AG09319 (cell line): Measurements from ENCODE around the gene GLTPD2.

Experiments used
- DNase-seq: peaks from one replicate; pipeline ENCODE4 v3.0.0-alpha.2; 2010; ENCODE audit warnings: low read depth; ENCODE audit errors: extremely low read depth
- TF ChIP-seq, protein P1 (sequence below): IDR thresholded peaks from 2 replicates; pipeline ENCODE4 v1.5.1; 2011; ENCODE audit warnings: low read depth, mild to moderate bottlenecking, inconsistent platforms, low read length, moderate library complexity

GLTPD2 gene

DNA sequence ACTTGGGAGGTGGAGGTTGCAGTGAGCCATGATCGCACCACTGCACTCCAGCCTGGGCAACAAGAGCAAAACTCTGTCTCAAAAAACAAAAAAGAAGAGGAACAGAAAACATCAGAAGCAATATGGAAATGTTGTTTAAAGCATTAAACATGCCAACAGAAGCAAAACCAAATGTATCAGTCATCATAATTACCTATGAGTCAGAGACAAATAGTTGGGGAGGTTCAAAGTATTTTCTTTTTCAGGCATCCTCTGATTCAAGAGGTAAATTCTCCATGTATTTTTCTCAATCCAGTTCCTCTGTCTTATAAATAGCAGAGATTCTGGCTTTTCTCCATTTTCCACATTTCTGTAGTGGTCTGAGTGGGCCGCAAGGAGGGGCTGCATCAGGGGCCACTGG is 19.1 kb upstream of the GLTPD2 start:
- no peak for DNase-seq
- TF ChIP-seq, protein P1, sequence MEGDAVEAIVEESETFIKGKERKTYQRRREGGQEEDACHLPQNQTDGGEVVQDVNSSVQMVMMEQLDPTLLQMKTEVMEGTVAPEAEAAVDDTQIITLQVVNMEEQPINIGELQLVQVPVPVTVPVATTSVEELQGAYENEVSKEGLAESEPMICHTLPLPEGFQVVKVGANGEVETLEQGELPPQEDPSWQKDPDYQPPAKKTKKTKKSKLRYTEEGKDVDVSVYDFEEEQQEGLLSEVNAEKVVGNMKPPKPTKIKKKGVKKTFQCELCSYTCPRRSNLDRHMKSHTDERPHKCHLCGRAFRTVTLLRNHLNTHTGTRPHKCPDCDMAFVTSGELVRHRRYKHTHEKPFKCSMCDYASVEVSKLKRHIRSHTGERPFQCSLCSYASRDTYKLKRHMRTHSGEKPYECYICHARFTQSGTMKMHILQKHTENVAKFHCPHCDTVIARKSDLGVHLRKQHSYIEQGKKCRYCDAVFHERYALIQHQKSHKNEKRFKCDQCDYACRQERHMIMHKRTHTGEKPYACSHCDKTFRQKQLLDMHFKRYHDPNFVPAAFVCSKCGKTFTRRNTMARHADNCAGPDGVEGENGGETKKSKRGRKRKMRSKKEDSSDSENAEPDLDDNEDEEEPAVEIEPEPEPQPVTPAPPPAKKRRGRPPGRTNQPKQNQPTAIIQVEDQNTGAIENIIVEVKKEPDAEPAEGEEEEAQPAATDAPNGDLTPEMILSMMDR: no peak

GRCh38 chr17:4771519-4772234 is 17.1 kb upstream of the GLTPD2 start, which contains the start of gene TM4SF5:
TSS of gene TM4SF5 (plus strand) at chr17:4771886. CDS start at chr17:4771923, 37 bp downstream.
- DNase-seq: no peak
- TF ChIP-seq, protein P1: no peak

DNA sequence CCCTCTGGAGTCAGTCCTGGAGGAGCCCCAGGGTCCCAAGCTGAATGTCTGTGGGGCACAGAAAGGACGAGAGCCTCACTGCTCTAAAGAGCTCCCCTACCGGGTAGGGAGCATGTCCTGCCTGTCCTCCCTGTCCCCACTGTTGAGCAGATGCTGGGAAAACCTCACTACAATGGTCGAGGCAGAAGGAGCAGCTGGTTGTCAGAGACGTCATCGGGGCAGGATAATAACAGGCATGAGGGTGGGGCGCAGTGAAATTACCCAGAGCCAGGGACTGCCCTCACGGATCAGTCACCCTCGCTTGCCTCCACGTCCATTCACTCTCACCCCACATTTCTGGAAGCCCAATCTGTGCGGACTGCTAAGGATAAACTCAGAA is 16.5 kb upstream of the GLTPD2 start:
- DNase-seq: no peak
- TF ChIP-seq, protein P1: no peak

DNA sequence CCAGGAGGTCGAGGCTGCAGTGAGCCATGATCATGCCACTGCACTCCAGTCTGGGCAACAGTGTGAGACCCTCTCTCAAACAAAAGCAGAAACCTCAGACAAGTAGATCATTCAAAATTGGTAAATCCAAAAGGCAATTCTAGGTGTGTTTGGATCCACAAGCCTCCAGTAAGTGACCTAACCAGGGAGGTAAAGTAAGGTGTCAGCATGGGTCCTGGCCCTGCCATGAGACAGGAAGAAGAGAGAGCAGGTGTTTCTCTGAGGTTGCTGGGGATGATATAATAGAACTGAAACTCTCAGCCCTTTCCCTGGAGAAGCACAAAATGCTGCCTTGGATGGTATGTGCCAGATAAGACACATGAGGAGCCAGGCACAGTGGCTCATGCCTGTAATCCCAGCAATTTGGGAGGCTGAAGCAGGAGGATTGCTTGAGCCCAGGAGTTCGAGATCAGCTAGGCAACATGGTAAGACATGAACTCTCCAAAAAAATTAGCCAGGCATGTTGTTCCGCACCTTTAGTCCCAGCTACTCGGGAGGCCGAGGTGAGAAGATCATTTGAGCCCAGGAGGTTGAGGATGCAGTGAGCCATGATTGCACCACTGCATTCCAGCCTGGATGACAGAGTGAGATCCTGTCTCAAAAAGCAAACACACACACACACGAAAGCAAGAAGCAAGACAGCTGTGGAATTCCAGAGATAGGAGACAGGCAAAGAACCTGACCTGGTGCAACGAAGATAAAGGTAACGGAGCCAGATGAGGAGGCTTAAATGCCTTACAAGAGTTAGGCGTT is 10.6 kb upstream of the GLTPD2 start:
- TF ChIP-seq, protein P1: no peak
- DNase-seq: no peak

DNA sequence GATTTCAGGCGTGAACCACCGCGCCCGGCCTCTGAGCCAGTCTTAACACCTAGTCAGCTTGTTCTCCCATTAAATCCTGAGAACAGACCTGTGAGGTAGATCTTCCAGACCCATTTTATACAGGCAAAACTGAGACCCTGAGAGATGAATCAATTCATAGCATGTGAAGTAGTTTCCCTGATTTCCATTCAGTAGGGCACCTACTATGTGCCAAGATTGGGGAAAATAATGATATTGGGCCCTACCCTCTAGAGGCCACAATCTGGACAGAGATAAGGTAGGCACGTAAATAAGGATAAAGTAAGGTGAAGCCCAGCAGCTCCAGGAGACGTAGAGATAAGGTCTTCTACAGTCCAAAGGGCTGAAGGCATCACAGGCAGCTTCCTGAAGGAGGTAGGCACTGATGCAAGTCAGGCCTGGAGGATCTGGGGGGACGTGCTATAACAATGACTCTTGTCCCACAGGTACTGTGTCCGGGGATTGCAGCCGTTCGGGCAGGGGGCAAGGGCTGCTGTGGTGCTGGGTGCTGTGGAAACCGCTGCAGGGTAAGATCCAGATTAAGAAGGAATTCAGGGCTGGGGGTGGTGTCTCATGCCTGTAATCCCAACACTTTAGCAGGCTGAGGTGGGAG is 8.3 kb upstream of the GLTPD2 start:
- TF ChIP-seq, protein P1: no peak
- DNase-seq: no peak

DNA sequence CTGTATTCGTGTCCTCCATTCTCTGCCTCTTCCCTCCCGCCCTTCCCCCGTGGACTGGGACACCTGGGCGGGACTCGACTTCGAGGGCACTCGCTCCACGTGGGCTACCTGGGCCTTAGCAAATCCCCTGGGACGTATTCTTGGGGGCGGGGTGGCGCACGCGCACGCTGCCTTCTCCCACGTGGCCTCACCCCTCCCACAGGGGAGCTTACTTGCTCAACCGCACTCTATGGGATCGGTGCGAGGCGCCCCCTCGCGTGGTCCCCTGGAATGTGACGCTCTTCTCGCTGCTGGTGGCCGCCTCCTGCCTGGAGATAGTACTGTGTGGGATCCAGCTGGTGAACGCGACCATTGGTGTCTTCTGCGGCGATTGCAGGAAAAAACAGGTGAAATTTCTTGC is 6.1 kb upstream of the GLTPD2 start:
- no peak for DNase-seq
- TF ChIP-seq, protein P1: no peak
